BE2C (cell line): ENCODE data around the gene CIRBP. TPM values are rescaled to one million over a fixed set of nuclear protein-coding genes. Genes with fewer than 3 reads are reported as not detected.

Experiments used
- DNase-seq: peaks from one replicate; pipeline ENCODE4 v3.0.0-alpha.2; 2020
- H3K27me3 ChIP-seq: fragments of 250-450 bp; sonication (Bioruptor Pico); 2 replicates; pipeline ENCODE4 v1.5.1; 2020; ENCODE audit warnings: mild to moderate bottlenecking
- H3K36me3 ChIP-seq: fragments of 250-450 bp; sonication (Bioruptor Pico); 2 replicates; pipeline ENCODE4 v1.5.1; 2020; ENCODE audit warnings: mild to moderate bottlenecking
- H3K4me1 ChIP-seq: fragments of 250-450 bp; sonication (Bioruptor Pico); 2 replicates; pipeline ENCODE4 v1.5.1; 2020
- H3K4me3 ChIP-seq: 2 replicates; pipeline ENCODE4 v1.5.1; 2011; ENCODE audit warnings: low read depth, low read length
- H3K9me3 ChIP-seq: fragments of 250-450 bp; sonication (Bioruptor Pico); 2 replicates; pipeline ENCODE4 v1.5.1; 2020
- CTCF ChIP-seq: IDR thresholded peaks from 2 replicates; pipeline ENCODE4 v1.5.1; 2012; ENCODE audit warnings: mild to moderate bottlenecking, low read depth, low read length
- polyA plus RNA-seq: library from polyadenylated mRNA; unstranded; fragments of >200 nt; gene quantifications from one replicate; pipeline ENCODE4 v1.2.1, GENCODE V29; 2012; ENCODE audit warnings: low read depth, missing spikeins; ENCODE audit not compliant: insufficient read length, insufficient read depth

CIRBP gene
- polyA plus RNA-seq: 385 TPM

- Histone ChIP-seq H3K4me1 (peaks cover 35% of the 10 kb centered on the region), H3K36me3 (peaks cover 35% of the 10 kb centered on the region)
- peak; percentile 100 for DNase-seq
These were observed at the start of gene CIRBP for GRCh38 chr19:1269065-1269477. Gene CIRBP (plus strand): TSS chr19:1269332. CDS start chr19:1270934, 1,602 bp downstream.

DNA sequence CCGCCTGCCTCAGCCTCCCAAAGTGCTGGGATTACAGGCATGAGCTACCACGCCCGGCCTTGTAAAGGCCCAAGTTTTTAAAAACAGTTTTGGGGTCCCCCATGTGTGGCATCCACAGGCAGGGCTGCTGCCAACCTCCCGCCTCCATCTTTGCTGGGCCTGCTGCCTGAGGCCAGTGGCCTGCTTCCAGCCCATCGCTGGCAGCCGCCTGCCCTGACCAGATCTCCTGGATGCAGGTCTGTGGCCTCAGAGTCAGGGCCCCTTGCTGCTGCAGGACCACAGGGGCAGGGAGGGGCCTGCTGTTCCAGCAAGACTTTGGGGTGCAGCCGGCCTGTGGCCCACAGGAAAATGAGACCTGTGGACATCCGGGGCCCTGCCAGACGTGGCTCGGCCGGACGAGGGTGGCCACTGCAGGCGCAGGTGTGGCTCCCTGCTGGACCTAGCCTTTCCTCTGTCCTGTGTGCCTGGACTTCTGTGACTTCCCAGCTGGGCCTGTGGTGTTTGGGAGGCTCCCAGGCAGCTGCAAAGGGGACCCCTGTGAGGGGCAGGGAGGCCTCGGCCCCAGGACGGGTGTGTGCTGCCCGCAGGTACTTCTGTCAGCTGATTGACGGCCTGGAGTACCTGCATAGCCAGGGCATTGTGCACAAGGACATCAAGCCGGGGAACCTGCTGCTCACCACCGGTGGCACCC is 49.2 kb upstream of the CIRBP start:
- Histone ChIP-seq H3K27me3 (no peaks in the 10 kb centered on the region), H3K36me3 (peaks cover 43% of the 10 kb centered on the region), H3K9me3 (no peaks in the 10 kb centered on the region), H3K4me1 (peaks cover 27% of the 10 kb centered on the region), H3K4me3 (no peak overlapping the region)
- no peak for TF ChIP-seq CTCF
- DNase-seq: no peak

More at GRCh38 chr19:1269065-1269477, at the start of gene CIRBP:
- Histone ChIP-seq H3K4me3 (peak within 1 kb of the TSS; percentile 83), H3K27me3 (peaks cover 3% of the 10 kb centered on the region; the same call in 1 of the 2 replicates), H3K9me3 (no peaks in the 10 kb centered on the region)
- no peak for TF ChIP-seq CTCF

GRCh38 chr19:1220477-1220930 is 48.6 kb upstream of the CIRBP start:
- peak; percentile 58 for TF ChIP-seq CTCF
- DNase-seq: peak; percentile 75
- H3K4me1 ChIP-seq: peaks cover 22% of the 10 kb centered on the region
- H3K9me3 ChIP-seq: no peaks in the 10 kb centered on the region
- H3K4me3 ChIP-seq: no peak overlapping the region
- no peaks in the 10 kb centered on the region for H3K27me3 ChIP-seq
- peaks cover 44% of the 10 kb centered on the region for H3K36me3 ChIP-seq

GRCh38 chr19:1220976-1221903 is 47.9 kb upstream of the CIRBP start:
- peak; percentile 73 for TF ChIP-seq CTCF
- H3K4me1 ChIP-seq: peaks cover 22% of the 10 kb centered on the region
- H3K36me3 ChIP-seq: peaks cover 52% of the 10 kb centered on the region
- no peaks in the 10 kb centered on the region for H3K9me3 ChIP-seq
- DNase-seq: peak; percentile 74
- no peaks in the 10 kb centered on the region for H3K27me3 ChIP-seq
- no peak overlapping the region for H3K4me3 ChIP-seq

DNA sequence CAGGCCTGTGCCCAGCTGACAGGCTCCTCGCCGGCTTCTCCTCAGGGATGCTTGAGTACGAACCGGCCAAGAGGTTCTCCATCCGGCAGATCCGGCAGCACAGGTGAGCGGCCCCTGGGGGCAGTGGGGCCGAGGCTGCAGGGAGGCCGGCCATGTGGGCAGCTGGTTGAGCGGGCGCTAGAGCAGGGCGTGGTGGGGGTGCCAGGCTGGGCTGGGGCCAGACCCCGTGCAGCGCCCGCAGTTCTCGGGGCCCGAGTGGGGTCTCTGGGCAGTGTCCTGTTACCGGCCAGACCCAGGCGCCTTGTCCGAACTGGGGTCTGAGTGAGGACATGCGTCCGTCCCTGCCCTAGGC is 47.3 kb upstream of the CIRBP start:
- peaks cover 22% of the 10 kb centered on the region for H3K4me1 ChIP-seq
- peaks cover 58% of the 10 kb centered on the region for H3K36me3 ChIP-seq
- no peak for DNase-seq

More for the DNA sequence above, 47.3 kb upstream of the CIRBP start:
- Histone ChIP-seq H3K4me3 (no peak overlapping the region), H3K27me3 (no peaks in the 10 kb centered on the region), H3K9me3 (no peaks in the 10 kb centered on the region)
- TF ChIP-seq CTCF: no peak
